ENCODE results near the gene RBM42. TPM values are rescaled to one million over a fixed set of nuclear protein-coding genes. Genes with fewer than 3 reads are reported as not detected.

Gene RBM42
- total and polyA plus RNA-seq, 9 of the 15 experiments (the other 6 are each of a cell fraction or from before 2014, with no cell fraction given): 5.7 to 149 (median 32.4) TPM

- TF ChIP-seq ZSCAN29 (IDR thresholded peaks at IDR 0.05) (no peak), SIX5 (IDR thresholded peaks at IDR 0.05; ENCODE audit: borderline replicate concordance in 1 of 2, insufficient read depth in 1 of 2, low read depth in 1 of 2, low read length in 2 of 2) (no peak; a peak in 1 of 4 replicates), SREBF2 (CRISPR knock-in tag; IDR thresholded peaks at IDR 0.05) (no peak), CLOCK (CRISPR knock-in tag; IDR thresholded peaks at IDR 0.05; ENCODE audit: borderline replicate concordance) (0 out of 2 replicates have a peak, but pooled peaks have one; percentile 49), DDX20 (tag; IDR thresholded peaks at IDR 0.05; ENCODE audit: low read depth) (no peak), TRIM25 (IDR thresholded peaks at IDR 0.05; ENCODE audit: borderline replicate concordance) (no peak), CXXC5 (CRISPR knock-in tag; IDR thresholded peaks at IDR 0.05) (peak; percentile 92), ZBTB9 (CRISPR knock-in tag; IDR thresholded peaks at IDR 0.05) (peak; percentile 58; the same call in 1 of the 2 replicates), FIP1L1 (IDR thresholded peaks at IDR 0.05; ENCODE audit: low read depth, low read length, poor library complexity, severe bottlenecking) (peak; percentile 66), ARID4B (CRISPR knock-in tag; IDR thresholded peaks at IDR 0.05) (peak; percentile 88), MCM7 (IDR thresholded peaks at IDR 0.05) (no peak), LCOR (CRISPR knock-in tag; IDR thresholded peaks at IDR 0.05) (0 out of 2 replicates have a peak, but pooled peaks have one; percentile 71), PKNOX1 (IDR thresholded peaks at IDR 0.05) (no peak), NUFIP1 (IDR thresholded peaks at IDR 0.05; ENCODE audit: partially characterized antibody) (no peak), FOSL1 (tag; conservative IDR thresholded peaks at IDR 0.05) (peak; percentile 59), CBFA2T2 (conservative IDR thresholded peaks at IDR 0.05) (no peak)
Observed at GRCh38 chr19:35612559-35613321, 16.1 kb upstream of the RBM42 start, which contains the start of gene HAUS5 (continued).

Measured in K562 (cell line).